Loucy (cell line): ENCODE data around the gene EPB41L2.
A peak's percentile ranks its signal among the peaks of the same experiment; 100 is the strongest.

Experiments used
- H2AFZ ChIP-seq: fragments of 200-600 bp; sonication (generic); 2 replicates; pipeline ENCODE4 v1.6.0; 2016; ENCODE audit warnings: antibody characterized with exemption, mild to moderate bottlenecking, low read length, moderate library complexity
- H3F3A ChIP-seq: fragments of 200-600 bp; 2 replicates; pipeline ENCODE4 v1.6.0; 2016; ENCODE audit warnings: antibody characterized with exemption, low read depth, mild to moderate bottlenecking
- H3K27me3 ChIP-seq: fragments of 200-600 bp; sonication (generic); 2 replicates; pipeline ENCODE4 v1.6.1; 2014; ENCODE audit warnings: low read length, mild to moderate bottlenecking; ENCODE audit not compliant: insufficient read depth, poor library complexity, severe bottlenecking
- H3K36me3 ChIP-seq: fragments of 200-600 bp; sonication (generic); 2 replicates; pipeline ENCODE4 v1.6.1; 2016; ENCODE audit warnings: low read length; ENCODE audit not compliant: insufficient read depth
- H3K4me1 ChIP-seq: fragments of 200-600 bp; sonication (generic); 2 replicates; pipeline ENCODE4 v1.5.1; 2014; ENCODE audit warnings: low read length, mild to moderate bottlenecking; ENCODE audit not compliant: insufficient read depth, poor library complexity, severe bottlenecking
- H3K4me2 ChIP-seq: fragments of 200-600 bp; sonication (generic); 2 replicates; pipeline ENCODE4 v1.6.0; 2014; ENCODE audit warnings: antibody characterized with exemption, low read length, low read depth, mild to moderate bottlenecking; ENCODE audit not compliant: poor library complexity, severe bottlenecking
- H3K4me3 ChIP-seq: fragments of 200-600 bp; sonication (generic); 2 replicates; pipeline ENCODE4 v1.5.1; 2014; ENCODE audit warnings: low read length, mild to moderate bottlenecking, mixed read lengths; ENCODE audit not compliant: poor library complexity, severe bottlenecking
- H3K79me2 ChIP-seq: fragments of 200-600 bp; sonication (generic); 2 replicates; pipeline ENCODE4 v1.6.1; 2014; ENCODE audit warnings: low read length; ENCODE audit not compliant: insufficient read depth
- H3K9ac ChIP-seq: fragments of 200-600 bp; sonication (generic); 2 replicates; pipeline ENCODE4 v1.6.0; 2014; ENCODE audit warnings: mild to moderate bottlenecking, low read depth, low read length, moderate library complexity; ENCODE audit not compliant: poor library complexity, severe bottlenecking
- H3K9me2 ChIP-seq: fragments of 200-600 bp; sonication (generic); replicated peaks from 2 replicates; pipeline ENCODE4 v1.6.1; 2016; ENCODE audit warnings: low read depth, low read length, mixed read lengths
- H3K9me3 ChIP-seq: fragments of 200-600 bp; sonication (generic); 2 replicates; pipeline ENCODE4 v1.6.1; 2014; ENCODE audit warnings: mild to moderate bottlenecking, antibody characterized with exemption, low read length, low read depth; ENCODE audit not compliant: insufficient read depth
- H4K20me1 ChIP-seq: fragments of 200-600 bp; sonication (generic); 2 replicates; pipeline ENCODE4 v1.6.0; 2014; ENCODE audit warnings: antibody characterized with exemption, low read length, mild to moderate bottlenecking; ENCODE audit not compliant: insufficient read depth, poor library complexity, severe bottlenecking
- EZH2phosphoT487 ChIP-seq: fragments of 200-600 bp; IDR thresholded peaks from 2 replicates; pipeline ENCODE4 v1.6.1; 2018; ENCODE audit warnings: antibody characterized with exemption, mild to moderate bottlenecking, moderate library complexity, borderline replicate concordance
- TF ChIP-seq, protein P1 (sequence below): fragments of 200-600 bp; sonication (generic); conservative IDR thresholded peaks from 2 replicates; pipeline ENCODE4 v1.5.1; 2014; ENCODE audit warnings: mild to moderate bottlenecking, antibody characterized with exemption, low read length

The EPB41L2 gene

DNA sequence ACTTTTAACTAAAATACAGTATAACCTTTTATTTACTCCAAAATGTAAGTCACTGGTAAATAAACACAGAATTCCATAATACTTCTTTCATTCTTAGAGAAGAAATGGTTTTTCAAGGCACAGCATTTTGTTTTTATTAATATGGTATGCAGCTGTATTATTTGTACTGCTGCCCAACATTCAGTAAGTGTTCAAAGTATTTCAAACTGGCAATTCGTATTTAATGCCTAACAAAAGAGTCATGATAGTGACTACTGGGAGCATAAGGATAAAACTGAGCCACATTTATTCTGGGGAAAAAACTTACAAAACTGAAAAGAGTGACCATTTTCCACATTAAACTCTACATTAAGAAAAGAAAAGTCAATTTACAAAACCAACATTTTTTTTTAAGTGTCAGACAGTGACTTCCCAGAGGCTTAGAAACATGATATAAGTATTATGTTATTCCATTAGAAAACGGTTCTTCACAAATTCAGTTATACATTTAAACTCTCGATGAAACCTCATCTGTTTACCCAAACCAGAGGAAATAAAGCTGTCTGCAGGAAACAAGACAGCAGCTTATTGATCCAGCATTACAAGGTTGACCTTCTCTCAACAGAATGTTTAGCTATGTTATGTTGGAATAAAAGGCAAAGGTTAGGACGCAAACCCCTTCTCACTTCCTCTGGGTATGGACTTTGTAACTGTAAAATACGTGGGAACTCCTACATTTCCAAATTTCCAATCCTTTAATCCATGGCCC is 24.3 kb downstream of the EPB41L2 start:
- TF ChIP-seq, protein P1, sequence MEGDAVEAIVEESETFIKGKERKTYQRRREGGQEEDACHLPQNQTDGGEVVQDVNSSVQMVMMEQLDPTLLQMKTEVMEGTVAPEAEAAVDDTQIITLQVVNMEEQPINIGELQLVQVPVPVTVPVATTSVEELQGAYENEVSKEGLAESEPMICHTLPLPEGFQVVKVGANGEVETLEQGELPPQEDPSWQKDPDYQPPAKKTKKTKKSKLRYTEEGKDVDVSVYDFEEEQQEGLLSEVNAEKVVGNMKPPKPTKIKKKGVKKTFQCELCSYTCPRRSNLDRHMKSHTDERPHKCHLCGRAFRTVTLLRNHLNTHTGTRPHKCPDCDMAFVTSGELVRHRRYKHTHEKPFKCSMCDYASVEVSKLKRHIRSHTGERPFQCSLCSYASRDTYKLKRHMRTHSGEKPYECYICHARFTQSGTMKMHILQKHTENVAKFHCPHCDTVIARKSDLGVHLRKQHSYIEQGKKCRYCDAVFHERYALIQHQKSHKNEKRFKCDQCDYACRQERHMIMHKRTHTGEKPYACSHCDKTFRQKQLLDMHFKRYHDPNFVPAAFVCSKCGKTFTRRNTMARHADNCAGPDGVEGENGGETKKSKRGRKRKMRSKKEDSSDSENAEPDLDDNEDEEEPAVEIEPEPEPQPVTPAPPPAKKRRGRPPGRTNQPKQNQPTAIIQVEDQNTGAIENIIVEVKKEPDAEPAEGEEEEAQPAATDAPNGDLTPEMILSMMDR = no peak
- no peak for TF ChIP-seq EZH2phosphoT487
- H2AFZ ChIP-seq = no peak overlapping the region

DNA sequence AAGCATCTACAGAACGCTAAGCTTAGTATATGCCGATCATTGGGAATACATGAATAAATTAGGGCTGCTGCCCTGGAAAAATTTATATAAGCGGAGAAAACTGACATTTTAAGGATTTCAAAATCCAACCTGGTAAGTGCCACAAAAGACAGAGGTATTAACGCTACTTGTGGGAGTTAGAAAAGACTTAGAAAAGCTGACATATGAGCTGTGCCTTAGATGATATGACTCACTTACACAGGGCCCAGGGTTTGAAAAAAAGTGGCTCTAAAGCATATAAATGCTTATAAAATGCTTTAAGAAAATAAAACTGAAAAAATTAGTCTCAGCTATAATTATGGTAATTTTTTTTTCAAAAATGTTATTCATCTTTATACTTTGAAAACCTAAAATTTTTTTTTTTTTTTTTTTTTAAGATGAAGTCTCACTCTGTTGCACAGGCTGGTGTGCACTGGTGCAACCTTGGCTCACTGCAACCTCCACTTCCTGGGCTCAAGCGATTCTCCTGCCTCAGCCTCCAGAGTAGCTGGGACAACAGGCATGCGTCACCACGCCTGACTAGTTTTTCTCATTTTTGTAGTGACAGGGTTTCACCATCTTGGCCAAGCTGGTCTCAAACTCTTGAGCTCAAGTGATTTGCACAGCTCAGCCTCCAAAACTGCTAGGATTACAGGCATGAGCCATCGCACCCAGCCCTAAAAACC is 25.7 kb downstream of the EPB41L2 start:
- Histone ChIP-seq H4K20me1 (peaks cover 14% of the 10 kb centered on the region), H3K4me2 (no peak overlapping the region), H3K4me1 (peaks cover 32% of the 10 kb centered on the region), H3K9ac (no peak overlapping the region), H3K36me3 (no peaks in the 10 kb centered on the region), H3K9me3 (no peaks in the 10 kb centered on the region), H3F3A (no peaks in the 10 kb centered on the region), H3K79me2 (peaks cover 95% of the 10 kb centered on the region), H2AFZ (no peak overlapping the region), H3K9me2 (no peaks in the 10 kb centered on the region), H3K27me3 (no peaks in the 10 kb centered on the region), H3K4me3 (no peak overlapping the region)
- TF ChIP-seq EZH2phosphoT487 = no peak
- TF ChIP-seq, protein P1 = no peak

More for the DNA sequence above, 24.3 kb downstream of the EPB41L2 start:
- Histone ChIP-seq H3K9me3 (no peaks in the 10 kb centered on the region), H3K79me2 (peaks cover 95% of the 10 kb centered on the region), H3K9ac (no peak overlapping the region), H3K4me3 (no peak overlapping the region), H3K27me3 (no peaks in the 10 kb centered on the region), H3K4me2 (peak overlapping the region; percentile 7), H3K4me1 (peaks cover 26% of the 10 kb centered on the region), H3F3A (no peaks in the 10 kb centered on the region), H4K20me1 (peaks cover 14% of the 10 kb centered on the region), H3K9me2 (no peaks in the 10 kb centered on the region), H3K36me3 (no peaks in the 10 kb centered on the region)

DNA sequence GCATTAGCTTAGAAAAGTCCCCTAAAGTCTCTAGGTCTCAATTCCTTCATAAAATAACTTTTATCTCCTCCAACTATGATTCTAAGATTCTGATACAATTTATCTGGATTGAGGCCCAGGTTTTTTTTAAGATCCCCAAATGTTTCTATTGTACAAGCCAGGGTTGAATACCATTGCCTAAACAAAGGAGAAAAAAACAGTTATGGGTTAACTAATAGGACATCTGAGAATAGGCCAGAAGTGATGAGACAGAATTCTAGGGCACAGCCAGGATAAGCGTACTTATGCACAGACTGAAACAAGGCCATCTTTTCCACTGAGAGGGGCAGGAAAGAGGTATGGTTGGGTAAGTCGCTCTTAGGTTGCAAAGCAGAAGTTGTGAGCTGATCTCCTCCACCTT is 26.4 kb downstream of the EPB41L2 start:
- TF ChIP-seq, protein P1 = no peak

More for the DNA sequence above, 26.4 kb downstream of the EPB41L2 start:
- Histone ChIP-seq H3K9me3 (no peaks in the 10 kb centered on the region), H3K4me1 (peaks cover 33% of the 10 kb centered on the region), H3K79me2 (peaks cover 95% of the 10 kb centered on the region), H2AFZ (no peak overlapping the region), H3F3A (no peaks in the 10 kb centered on the region), H4K20me1 (peaks cover 8% of the 10 kb centered on the region), H3K4me2 (no peak overlapping the region), H3K9ac (no peak overlapping the region), H3K9me2 (no peaks in the 10 kb centered on the region), H3K4me3 (no peak overlapping the region), H3K27me3 (no peaks in the 10 kb centered on the region), H3K36me3 (no peaks in the 10 kb centered on the region)
